Activated CD4-positive, alpha-beta T cell treated with anti-CD3 and anti-CD28 coated beads, Interleukin-2, amount 50 U/mL, for 4 hours (primary cell): ENCODE measurements around the gene RIPOR3.
"Not testable (repeated sequence)": the region's sequence is repeated elsewhere in the genome, so short reads cannot be mapped to it uniquely, and the experiment has no call there.

Experiments
- DNase-seq, 2 experiments: peaks; one replicate each; pipeline ENCODE4 v3.0.0-alpha.2; 2020

The RIPOR3 gene

GRCh38 chr20:50547964-50548363, 143.4 kb downstream of the RIPOR3 start:
- no peak for DNase-seq

- DNase-seq: no peak
Measured at GRCh38 chr20:50546729-50547314, 144.5 kb downstream of the RIPOR3 start.

- no peak for DNase-seq
Measured at GRCh38 chr20:50545126-50545525, 146.2 kb downstream of the RIPOR3 start.

DNA sequence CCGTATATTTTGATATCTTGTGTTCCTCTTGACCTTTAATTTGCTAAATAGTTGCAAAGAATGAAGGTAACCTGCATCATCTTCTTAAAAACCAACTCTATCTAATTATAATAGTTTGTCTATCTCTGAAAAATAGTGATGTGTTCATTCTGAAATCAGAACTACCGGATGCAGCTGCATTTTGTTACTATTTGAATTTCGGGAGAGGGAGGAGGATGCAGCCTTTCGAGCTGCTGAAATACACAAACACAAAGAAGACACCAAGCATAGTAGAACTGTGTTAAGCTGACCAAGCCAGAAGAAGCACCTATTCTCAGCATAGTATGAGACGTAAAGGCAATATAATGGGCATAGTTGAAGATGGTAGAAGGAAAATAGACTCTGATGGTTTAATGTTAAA, 148.0 kb downstream of the RIPOR3 start:
- DNase-seq: no peak

DNA sequence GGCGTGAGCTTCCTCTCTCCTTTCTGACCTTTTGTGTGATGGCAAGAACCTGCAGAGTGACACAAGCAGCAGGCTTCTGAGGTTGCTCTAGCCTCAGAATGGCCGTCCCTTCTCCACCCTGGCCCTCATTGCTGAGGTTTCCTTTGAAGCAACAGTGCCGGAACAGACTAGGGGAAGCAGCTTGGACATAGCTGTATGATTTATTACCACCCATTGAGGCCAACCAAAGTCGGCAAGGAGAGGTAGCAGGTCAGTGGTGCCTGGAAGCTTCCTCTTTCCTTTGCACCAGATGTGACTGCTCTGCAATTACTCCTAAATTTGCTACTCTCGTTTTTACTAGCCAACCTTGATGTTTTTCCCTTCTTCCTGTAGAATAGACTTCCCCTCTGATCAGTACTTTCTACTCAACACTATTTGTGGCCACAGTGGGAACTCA, 149.7 kb downstream of the RIPOR3 start:
- DNase-seq: no peak

DNA sequence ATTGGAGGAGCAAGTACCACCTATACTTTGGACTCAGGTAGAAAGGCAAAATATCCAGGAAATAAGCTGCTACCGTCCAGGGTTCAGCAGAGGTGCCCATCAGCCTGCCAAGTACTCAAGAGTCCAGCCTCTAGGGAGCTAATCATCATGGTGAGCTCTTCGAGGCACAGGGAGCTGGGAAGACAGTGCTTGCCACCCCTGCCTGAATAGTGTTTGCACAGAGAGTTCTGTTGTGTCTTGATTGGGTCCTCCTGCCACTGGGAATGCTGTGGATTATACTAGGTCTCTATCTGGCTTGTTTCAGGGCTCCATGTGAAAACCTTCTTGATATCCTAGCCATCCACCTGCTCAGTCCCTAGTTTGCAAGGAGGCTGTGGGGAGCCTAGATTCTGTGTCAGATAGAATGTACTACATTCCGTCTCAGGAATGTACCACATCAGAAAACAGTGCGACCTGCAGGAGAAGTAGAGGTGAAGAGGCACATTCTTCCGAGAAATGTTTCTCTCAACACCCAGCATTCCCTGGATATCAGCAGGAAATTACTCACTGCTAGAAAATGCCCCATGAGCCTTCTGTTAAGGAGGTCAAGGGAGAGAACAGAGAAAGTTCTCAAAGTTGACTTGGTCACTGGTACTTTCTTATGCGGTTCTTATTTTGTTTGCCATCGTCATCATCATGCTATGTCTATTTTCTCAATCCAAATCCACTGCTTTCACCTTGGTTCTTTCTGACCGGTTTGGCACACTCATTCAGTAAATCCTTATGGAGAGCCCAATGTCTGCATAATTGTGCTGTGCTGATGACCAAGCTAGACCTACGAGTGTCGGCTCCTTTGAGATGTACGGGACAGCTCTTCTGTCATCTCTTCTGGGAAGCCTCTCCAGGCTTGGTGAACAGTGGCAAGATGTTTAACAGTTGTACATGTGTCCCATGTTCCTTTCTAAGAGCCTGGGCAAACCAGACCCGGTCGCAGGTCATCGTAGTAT, 150.4 kb downstream of the RIPOR3 start:
- no peak for DNase-seq

DNA sequence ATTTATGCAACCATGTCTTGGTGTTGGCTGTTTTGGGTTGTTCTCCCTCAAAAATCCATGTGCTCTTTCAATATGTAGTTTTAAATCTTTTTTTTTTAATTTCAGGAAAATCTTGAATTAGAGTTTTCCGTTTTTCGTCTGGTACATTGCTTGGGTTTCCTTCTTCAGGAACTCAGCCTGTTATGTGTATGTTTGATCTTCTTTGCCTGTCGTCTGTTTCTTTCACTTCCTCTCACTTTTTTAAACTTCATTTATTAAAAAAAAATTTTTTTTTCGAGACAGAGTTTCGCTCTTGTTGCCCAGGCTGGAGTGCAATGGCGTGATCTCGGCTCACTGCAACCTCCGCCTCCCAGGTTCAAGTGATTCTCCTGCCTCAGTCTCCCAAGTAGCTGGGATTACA, 151.5 kb downstream of the RIPOR3 start:
- DNase-seq: not testable (repeated sequence)

DNA sequence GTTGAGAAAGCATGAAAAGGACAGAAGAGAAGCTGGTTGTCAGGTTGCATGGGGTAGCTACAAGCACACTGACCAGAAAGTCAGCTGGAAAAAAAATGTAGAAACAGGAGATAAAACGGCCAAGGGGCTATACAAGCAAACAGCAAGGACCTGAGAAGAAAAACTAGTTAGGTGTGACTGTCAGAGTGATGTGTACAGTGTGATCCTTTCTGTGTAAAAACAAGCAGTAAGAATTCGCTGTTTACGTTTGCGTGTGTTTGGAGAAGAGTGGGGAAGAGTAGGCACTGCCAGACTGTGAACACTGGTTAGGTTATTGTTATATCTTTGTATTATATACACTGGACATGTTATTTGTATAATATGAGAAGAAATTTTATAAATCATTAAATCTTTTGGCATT, 153.1 kb downstream of the RIPOR3 start:
- no peak for DNase-seq

- DNase-seq: no peak
Measured at GRCh38 chr20:50537546-50538201, 153.7 kb downstream of the RIPOR3 start.

GRCh38 chr20:50536333-50536732, 155.0 kb downstream of the RIPOR3 start:
- no peak for DNase-seq
